ENCODE measurements around the gene SIPA1L3.

DNA sequence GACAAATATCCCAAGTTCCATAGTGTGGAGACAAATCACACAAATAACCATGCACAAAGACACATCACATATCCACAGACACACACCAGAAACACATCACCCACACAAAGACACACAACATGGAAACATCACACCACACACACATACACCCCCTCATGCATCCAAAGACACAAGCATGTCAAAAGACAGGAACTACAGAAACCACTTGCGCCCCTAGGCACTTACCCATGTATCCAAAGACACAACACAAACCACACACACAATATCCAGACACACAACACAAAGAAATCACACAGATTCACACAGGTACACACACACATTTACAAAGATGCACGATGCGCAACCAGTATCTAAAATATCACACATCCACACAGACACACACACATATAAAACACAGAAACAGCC, 316.1 kb downstream of the SIPA1L3 start:
- TF ChIP-seq POLR2A (IDR thresholded peaks at IDR 0.05): no peak
- TF ChIP-seq CTCF (IDR thresholded peaks at IDR 0.05): no peak

All from adrenal gland (tissue), 5 donors.